A549 (cell line): ENCODE measurements around the gene RASSF3.

Experiments used
- BHLHE40 ChIP-seq: IDR thresholded peaks from 2 replicates; pipeline ENCODE4 v1.6.1; 2012; ENCODE audit warnings: low read depth, low read length, inconsistent platforms
- CBX8 ChIP-seq: fragments of 200-600 bp; sonication (generic); IDR thresholded peaks from 2 replicates; pipeline ENCODE4 v1.6.1; 2016
- CEBPB ChIP-seq, 2 experiments: fragments of >200 bp in 1 of 2; sonication (Bioruptor Twin) in 1 of 2; formaldehyde crosslinking in 1 of 2; IDR thresholded peaks; 2 replicates each; pipeline ENCODE4 v1.6.1; 2012 to 2016
- KDM5A ChIP-seq: fragments of 200-600 bp; sonication (generic); IDR thresholded peaks from 2 replicates; pipeline ENCODE4 v1.6.1; 2016; ENCODE audit warnings: antibody characterized with exemption, mild to moderate bottlenecking
- POLR2A ChIP-seq: IDR thresholded peaks from 2 replicates; pipeline ENCODE4 v1.6.1; 2012; ENCODE audit warnings: mild to moderate bottlenecking, low read length
- POLR2AphosphoS2 ChIP-seq: conservative IDR thresholded peaks from 2 replicates; pipeline ENCODE4 v1.6.1; 2012; ENCODE audit warnings: low read length, improper control_type of control experiment, inconsistent platforms
- RAD21 ChIP-seq, 2 experiments: fragments of >200 bp in 1 of 2; sonication (Bioruptor Twin) in 1 of 2; formaldehyde crosslinking in 1 of 2; IDR thresholded peaks in 1 of 2; conservative IDR thresholded peaks in 1 of 2; 2 replicates in 1 of 2; 3 replicates in 1 of 2; pipeline ENCODE4 v1.6.1; 2012 to 2018; ENCODE audit warnings: inconsistent platforms in 1 of 2
- RFX5 ChIP-seq: fragments of 450-650 bp; IDR thresholded peaks from 2 replicates; pipeline ENCODE4 v1.7.1; 2014; ENCODE audit warnings: antibody characterized with exemption, mild to moderate bottlenecking, moderate library complexity
- RNF2 ChIP-seq: fragments of 200-600 bp; sonication (generic); IDR thresholded peaks from 2 replicates; pipeline ENCODE4 v1.6.1; 2016; ENCODE audit warnings: low read depth, mild to moderate bottlenecking, antibody characterized with exemption, moderate library complexity, borderline replicate concordance
- SREBF2 ChIP-seq: fragments of 450-650 bp; IDR thresholded peaks from 2 replicates; pipeline ENCODE4 v1.6.1; 2014; ENCODE audit warnings: mild to moderate bottlenecking, moderate library complexity
- TF ChIP-seq, protein P1 (sequence below): fragments of >200 bp; sonication (Bioruptor Twin); formaldehyde crosslinking; IDR thresholded peaks from 3 replicates; pipeline ENCODE4 v1.5.1; 2016
- TF ChIP-seq, protein P2 (sequence below): IDR thresholded peaks from 2 replicates; pipeline ENCODE4 v1.6.1; 2012

DNA sequence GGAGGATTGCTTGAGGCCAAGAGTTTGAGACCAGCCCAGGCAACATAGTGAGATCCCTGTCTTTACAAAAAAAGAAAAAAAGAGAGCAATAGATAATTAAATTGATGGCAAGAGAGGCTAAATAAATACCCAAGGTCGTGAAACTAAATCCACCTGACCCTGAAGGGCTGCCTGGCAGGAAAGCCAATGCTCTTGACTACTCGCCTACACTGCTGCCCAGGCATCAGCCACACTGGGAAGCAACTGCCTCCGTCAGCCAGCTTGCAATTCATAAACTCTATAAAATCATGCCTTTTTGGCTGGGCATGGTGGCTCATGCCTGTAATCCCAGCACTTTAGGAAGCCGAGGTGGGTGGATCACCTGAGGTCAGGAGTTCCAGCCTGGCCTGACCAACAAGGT is 31.7 kb upstream of the RASSF3 start:
- TF ChIP-seq CEBPB (IDR thresholded peaks at IDR 0.05) (no peak), POLR2A (no peak), RAD21 (conservative IDR thresholded peaks at IDR 0.05 in 1 of 2, IDR thresholded peaks at IDR 0.05 in 1 of 2) (no peak), CBX8 (no peak), BHLHE40 (no peak), RFX5 (no peak), SREBF2 (no peak), KDM5A (no peak), POLR2AphosphoS2 (no peak), RNF2 (no peak)
- TF ChIP-seq, protein P1, sequence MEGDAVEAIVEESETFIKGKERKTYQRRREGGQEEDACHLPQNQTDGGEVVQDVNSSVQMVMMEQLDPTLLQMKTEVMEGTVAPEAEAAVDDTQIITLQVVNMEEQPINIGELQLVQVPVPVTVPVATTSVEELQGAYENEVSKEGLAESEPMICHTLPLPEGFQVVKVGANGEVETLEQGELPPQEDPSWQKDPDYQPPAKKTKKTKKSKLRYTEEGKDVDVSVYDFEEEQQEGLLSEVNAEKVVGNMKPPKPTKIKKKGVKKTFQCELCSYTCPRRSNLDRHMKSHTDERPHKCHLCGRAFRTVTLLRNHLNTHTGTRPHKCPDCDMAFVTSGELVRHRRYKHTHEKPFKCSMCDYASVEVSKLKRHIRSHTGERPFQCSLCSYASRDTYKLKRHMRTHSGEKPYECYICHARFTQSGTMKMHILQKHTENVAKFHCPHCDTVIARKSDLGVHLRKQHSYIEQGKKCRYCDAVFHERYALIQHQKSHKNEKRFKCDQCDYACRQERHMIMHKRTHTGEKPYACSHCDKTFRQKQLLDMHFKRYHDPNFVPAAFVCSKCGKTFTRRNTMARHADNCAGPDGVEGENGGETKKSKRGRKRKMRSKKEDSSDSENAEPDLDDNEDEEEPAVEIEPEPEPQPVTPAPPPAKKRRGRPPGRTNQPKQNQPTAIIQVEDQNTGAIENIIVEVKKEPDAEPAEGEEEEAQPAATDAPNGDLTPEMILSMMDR, result no peak
- TF ChIP-seq, protein P2, sequence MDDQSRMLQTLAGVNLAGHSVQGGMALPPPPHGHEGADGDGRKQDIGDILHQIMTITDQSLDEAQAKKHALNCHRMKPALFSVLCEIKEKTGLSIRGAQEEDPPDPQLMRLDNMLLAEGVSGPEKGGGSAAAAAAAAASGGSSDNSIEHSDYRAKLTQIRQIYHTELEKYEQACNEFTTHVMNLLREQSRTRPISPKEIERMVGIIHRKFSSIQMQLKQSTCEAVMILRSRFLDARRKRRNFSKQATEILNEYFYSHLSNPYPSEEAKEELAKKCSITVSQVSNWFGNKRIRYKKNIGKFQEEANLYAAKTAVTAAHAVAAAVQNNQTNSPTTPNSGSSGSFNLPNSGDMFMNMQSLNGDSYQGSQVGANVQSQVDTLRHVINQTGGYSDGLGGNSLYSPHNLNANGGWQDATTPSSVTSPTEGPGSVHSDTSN, result no peak
